SK-N-MC (cell line): ENCODE data around the gene PBX3.

Experiments used
- DNase-seq: peaks from one replicate; pipeline ENCODE4 v3.0.0-alpha.2; 2011; ENCODE audit warnings: low read depth, low spot score
- H3K27ac ChIP-seq: fragments of 200-600 bp; sonication (generic); 2 replicates; pipeline ENCODE4 v1.5.1; 2016; ENCODE audit warnings: mixed run types
- H3K36me3 ChIP-seq: fragments of 200-600 bp; sonication (generic); 2 replicates; pipeline ENCODE4 v1.6.1; 2017; ENCODE audit warnings: antibody characterized with exemption, low read length, mixed read lengths; ENCODE audit not compliant: insufficient read depth
- H3K4me3 ChIP-seq: fragments of 200-600 bp; sonication (generic); 2 replicates; pipeline ENCODE4 v1.5.1; 2016
- H3K9ac ChIP-seq: fragments of 200-600 bp; sonication (generic); 2 replicates; pipeline ENCODE4 v1.8.0; 2017; ENCODE audit warnings: mixed run types, mixed read lengths; ENCODE audit not compliant: insufficient read length
- H3K9me3 ChIP-seq: fragments of 200-600 bp; sonication (generic); 2 replicates; pipeline ENCODE4 v1.6.1; 2017; ENCODE audit warnings: low read depth, mild to moderate bottlenecking, antibody characterized with exemption, low read length, moderate library complexity, mixed read lengths
- EZH2 ChIP-seq: fragments of 200-600 bp; sonication (generic); IDR thresholded peaks from one replicate; pipeline ENCODE4 v1.6.1; 2017; ENCODE audit warnings: antibody characterized with exemption
- FOXP2 ChIP-seq: optimal IDR thresholded peaks from 2 replicates; pipeline ENCODE3; 2011; ENCODE audit warnings: mild to moderate bottlenecking, moderate library complexity; ENCODE audit not compliant: insufficient read depth; ENCODE audit errors: extremely low read length, control extremely low read depth
- POLR2AphosphoS5 ChIP-seq: IDR thresholded peaks from 2 replicates; pipeline ENCODE4 v1.6.1; 2012; ENCODE audit warnings: mild to moderate bottlenecking, low read depth, low read length, borderline replicate concordance

PBX3 gene

DNA sequence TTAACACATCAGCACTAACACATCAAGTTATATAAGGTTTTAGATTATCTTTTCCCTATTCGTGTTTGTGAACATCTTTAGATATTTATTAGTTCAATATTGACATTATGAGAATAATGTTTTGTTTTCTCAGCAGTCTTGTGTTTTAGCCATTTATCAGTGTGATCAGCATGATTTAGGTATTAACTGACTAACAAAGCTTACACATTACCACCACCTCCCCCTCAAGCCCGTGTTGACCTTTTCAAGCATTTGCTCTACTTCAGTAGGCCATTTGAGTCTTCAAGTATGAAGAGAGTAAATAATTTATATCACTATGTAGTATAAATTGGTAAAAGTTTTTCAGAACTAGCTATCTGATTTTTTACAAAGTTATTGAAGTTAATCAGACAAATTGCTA is 6.9 kb downstream of the PBX3 start:
- H3K27ac ChIP-seq: no peak overlapping the region
- TF ChIP-seq POLR2AphosphoS5: no peak
- no peak for TF ChIP-seq EZH2
- no peak for TF ChIP-seq FOXP2
- no peaks in the 10 kb centered on the region for H3K9me3 ChIP-seq
- no peak for DNase-seq
- no peak overlapping the region for H3K4me3 ChIP-seq
- no peak overlapping the region for H3K9ac ChIP-seq
- H3K36me3 ChIP-seq: no peaks in the 10 kb centered on the region

DNA sequence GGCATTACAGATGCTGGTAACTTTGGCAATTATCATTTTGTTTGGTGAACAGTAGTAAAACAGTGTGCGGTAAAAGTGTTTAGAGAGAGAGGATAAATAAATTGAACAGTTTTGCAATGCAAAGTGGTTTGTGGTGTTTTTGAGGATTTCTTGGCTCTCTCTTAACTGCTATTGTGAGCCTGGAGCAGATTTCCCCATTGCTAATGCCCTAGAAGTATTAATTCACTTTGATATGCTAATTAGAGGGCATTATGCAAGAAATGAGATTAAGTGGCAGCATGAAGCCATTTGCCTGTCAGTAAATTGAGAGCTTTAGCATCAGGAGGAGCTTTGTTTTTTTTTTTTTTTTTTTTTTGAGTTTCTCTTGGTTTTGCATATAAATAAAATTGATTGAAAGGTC is 8.2 kb downstream of the PBX3 start:
- no peak overlapping the region for H3K27ac ChIP-seq
- peak; percentile 85 for DNase-seq
- TF ChIP-seq FOXP2 (peak; percentile 92), POLR2AphosphoS5 (peak; percentile 53; the same call in 1 of the 2 replicates), EZH2 (no peak)
- no peaks in the 10 kb centered on the region for H3K9me3 ChIP-seq
- H3K4me3 ChIP-seq: no peak overlapping the region
- H3K9ac ChIP-seq: no peak overlapping the region
- no peaks in the 10 kb centered on the region for H3K36me3 ChIP-seq

DNA sequence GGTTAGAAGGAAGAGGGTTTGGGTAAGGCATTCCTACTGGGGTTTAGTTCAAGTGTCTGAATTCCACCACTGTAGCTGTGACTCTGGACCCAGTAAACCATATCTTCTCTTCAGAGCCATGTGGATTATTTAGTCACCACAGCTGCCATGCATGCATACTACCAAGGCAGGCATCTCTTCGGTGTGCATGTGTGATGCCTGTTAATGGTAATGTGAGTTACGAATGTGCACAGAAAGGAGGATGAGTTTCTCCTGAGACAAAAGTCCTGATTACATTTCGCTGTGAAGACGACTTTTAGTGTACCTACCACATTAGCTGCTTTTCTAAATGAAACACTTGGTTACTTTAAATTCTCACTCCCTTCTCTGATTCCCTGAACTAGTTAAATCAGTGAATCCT is 9.3 kb downstream of the PBX3 start:
- no peak for TF ChIP-seq FOXP2
- no peak for TF ChIP-seq POLR2AphosphoS5
- no peak for TF ChIP-seq EZH2
- Histone ChIP-seq H3K36me3 (no peaks in the 10 kb centered on the region), H3K27ac (no peak overlapping the region), H3K9me3 (no peaks in the 10 kb centered on the region), H3K4me3 (no peak overlapping the region), H3K9ac (no peak overlapping the region)
- DNase-seq: no peak

DNA sequence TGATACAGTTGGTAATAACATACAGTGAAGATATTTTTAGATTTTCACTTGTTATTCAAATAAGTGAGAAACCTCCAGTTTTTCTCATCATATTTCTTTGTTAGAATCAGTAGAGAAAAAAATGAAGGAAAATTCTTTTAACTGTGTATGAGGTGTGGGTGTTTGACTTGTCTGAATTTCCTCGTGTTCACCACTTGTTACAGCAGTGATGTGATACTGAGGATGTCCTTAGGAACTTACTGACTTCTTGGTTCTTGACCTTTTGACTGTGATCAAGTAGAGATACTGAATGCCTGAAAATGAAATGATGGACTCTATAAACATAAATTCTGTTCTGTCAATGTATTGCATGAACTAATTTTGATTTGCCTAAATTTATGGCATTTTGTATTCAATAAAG is 10.7 kb downstream of the PBX3 start:
- no peak overlapping the region for H3K9ac ChIP-seq
- DNase-seq: no peak
- no peak overlapping the region for H3K27ac ChIP-seq
- H3K36me3 ChIP-seq: no peaks in the 10 kb centered on the region
- no peak overlapping the region for H3K4me3 ChIP-seq
- TF ChIP-seq POLR2AphosphoS5 (no peak), EZH2 (no peak)
- no peaks in the 10 kb centered on the region for H3K9me3 ChIP-seq

DNA sequence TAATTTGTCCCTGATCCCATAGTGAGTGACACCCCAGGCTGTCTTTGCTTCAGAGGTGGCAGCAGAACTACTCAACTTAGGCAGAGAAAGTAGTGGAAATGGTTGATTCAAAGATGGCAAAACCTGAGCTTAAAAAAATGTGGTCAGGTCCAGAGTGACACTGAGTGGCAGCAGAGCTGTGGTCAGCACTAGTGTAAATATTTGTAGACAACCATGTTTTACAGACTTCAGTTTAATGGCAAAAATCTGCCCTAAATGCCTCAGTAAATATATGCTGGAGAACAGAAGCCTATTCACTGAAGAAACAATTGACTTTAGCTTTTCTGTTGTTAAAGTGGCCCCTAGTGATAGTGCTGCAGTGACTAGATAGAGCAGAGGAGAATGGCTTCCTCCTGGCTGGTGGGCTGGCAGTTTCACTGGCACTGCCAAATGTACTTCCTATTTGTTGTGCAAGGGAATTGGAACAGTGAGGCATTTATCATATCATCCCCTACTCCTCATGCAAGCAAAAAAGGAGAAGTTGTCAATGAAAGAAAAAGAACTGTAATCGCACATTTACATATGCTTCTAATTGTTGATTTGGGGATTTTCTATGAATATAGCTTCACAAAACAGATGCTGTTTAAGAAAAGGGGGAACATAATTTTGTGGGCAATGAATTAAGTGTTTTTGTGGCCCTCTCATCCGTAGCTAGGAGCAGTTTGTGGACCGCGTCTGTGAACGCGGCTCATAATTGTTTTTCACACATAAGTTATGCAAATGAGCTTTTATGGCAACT is 12.0 kb downstream of the PBX3 start:
- Histone ChIP-seq H3K27ac (no peak overlapping the region), H3K9ac (no peak overlapping the region)

DNA sequence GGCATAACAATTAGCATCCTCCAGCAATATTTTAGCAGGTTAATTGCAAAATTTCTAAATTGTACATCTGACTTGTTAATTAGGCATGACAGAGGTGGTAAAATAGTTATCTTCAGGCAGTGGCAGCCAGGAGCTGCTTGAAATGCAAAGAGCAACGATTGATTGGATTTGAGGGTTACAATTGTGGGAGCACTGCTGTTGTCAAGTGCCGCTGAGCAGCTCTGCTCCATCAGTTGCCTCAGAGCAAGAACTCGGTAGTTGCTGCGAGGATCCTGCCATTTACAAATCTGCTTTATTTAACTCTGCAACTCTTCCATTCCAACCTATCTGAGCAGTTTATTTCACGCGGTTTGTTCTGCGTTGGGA is 12.6 kb downstream of the PBX3 start:
- no peak overlapping the region for H3K27ac ChIP-seq
- TF ChIP-seq FOXP2 (no peak), POLR2AphosphoS5 (no peak), EZH2 (no peak)
- H3K36me3 ChIP-seq: no peaks in the 10 kb centered on the region
- no peak overlapping the region for H3K4me3 ChIP-seq
- H3K9me3 ChIP-seq: no peaks in the 10 kb centered on the region
- DNase-seq: no peak
- no peak overlapping the region for H3K9ac ChIP-seq

More for the DNA sequence above, 12.0 kb downstream of the PBX3 start:
- no peak for TF ChIP-seq FOXP2
- no peaks in the 10 kb centered on the region for H3K36me3 ChIP-seq
- no peak overlapping the region for H3K4me3 ChIP-seq
- DNase-seq: no peak
- H3K9me3 ChIP-seq: no peaks in the 10 kb centered on the region

DNA sequence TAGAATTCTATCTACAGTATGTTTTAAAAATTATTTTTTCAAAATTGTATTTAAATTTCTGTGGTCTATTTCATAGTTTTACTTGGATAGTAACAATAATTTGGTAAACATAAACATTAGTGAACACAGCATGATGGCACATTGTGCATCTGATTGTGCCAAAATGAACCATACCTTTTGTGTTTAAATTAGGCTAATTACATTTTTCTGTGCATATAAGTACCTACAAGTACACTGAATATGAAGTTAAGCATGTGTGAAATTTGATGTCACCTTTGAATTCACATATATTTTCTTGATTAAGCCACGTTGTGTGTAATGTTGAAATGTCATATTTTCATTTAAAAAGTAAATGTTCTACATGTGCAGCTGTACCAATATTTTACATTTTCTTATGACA is 13.4 kb downstream of the PBX3 start:
- no peak overlapping the region for H3K27ac ChIP-seq
- H3K4me3 ChIP-seq: no peak overlapping the region
- no peak overlapping the region for H3K9ac ChIP-seq
- DNase-seq: no peak
- TF ChIP-seq EZH2 (no peak), POLR2AphosphoS5 (no peak), FOXP2 (no peak)
- H3K9me3 ChIP-seq: no peaks in the 10 kb centered on the region
- no peaks in the 10 kb centered on the region for H3K36me3 ChIP-seq

DNA sequence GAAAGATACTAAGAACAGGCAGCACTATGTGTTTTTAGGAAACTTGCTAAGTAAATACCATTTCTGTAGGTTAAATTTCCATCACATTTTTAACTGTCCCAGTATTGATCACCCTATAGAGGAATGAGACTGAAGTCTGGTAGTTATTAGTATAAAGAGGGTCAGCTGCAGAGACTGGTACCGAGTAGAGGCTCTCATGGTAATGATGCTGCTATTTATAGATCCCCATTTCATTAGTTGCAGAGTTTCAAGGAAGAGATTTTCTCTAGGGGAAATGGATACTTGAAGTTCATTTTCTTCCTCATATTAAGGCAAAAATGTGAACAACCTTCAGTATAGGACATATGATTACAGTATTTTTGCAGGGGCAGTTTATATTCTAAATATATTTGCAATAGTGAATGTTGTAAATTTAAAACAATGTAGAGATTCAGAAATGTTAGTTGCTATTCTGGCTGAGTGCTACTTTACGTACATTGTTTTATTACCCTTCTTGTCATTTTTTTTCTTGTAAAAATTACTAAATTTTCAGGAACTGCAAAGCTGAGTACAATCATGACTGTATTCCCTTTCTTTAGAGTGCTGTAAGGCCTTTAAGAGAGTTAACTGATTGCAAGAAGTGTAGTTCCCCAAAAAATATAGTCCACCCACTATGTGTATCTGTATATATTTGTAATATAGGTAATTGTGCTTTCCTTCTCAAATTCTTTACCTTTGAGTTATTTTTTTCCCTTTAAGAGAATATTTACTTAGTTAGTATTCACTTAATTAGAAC is 14.7 kb downstream of the PBX3 start:
- H3K9me3 ChIP-seq: no peaks in the 10 kb centered on the region
- DNase-seq: no peak
- H3K9ac ChIP-seq: no peak overlapping the region
- TF ChIP-seq POLR2AphosphoS5 (no peak), FOXP2 (no peak), EZH2 (no peak)
- peak overlapping the region; percentile 20; the same call in 1 of the 2 replicates for H3K27ac ChIP-seq
- H3K36me3 ChIP-seq: no peaks in the 10 kb centered on the region
- peak overlapping the region; percentile 25; the same call in 1 of the 2 replicates for H3K4me3 ChIP-seq
